MCF 10A (cell line): ENCODE data around the gene MDM2. TPM values are rescaled to one million over a fixed set of nuclear protein-coding genes. Genes with fewer than 3 reads are reported as not detected.

Experiments used
- BruUV-seq: library from RNA; stranded (reverse); fragments of 400-500 nt; replicated peaks from 2 replicates; lab custom pipeline; 2021; lab: Mats Ljungman, UMichigan
- CTCF ChIA-PET: fragments of 300-600 bp; sonication (Branson Sonifier 250); formaldehyde crosslinking; extraction: SDS; loops from one replicate; lab custom pipeline; 2021; ENCODE audit warnings: antibody characterized with exemption, inconsistent platforms; lab: Yijun Ruan, JAX
- POLR2A ChIA-PET: fragments of 300-600, 350-650 bp; sonication (Branson Sonifier 250); formaldehyde crosslinking; extraction: SDS; loops from one replicate; lab custom pipeline; 2020; ENCODE audit warnings: antibody characterized with exemption, inconsistent platforms; lab: Yijun Ruan, JAX
- DNase-seq: peaks from one replicate; pipeline ENCODE4 v3.0.0-alpha.2; 2018; ENCODE audit not compliant: unreplicated experiment
- H3K27ac Mint-ChIP-seq: one replicate; pipeline ENCODE4 v1.8.0; 2022; ENCODE audit warnings: mild to moderate bottlenecking, low read depth, mixed read lengths; ENCODE audit not compliant: unreplicated experiment
- H3K27me3 Mint-ChIP-seq: one replicate; pipeline ENCODE4 v1.8.0; 2022; ENCODE audit warnings: mixed read lengths; ENCODE audit not compliant: insufficient read depth, unreplicated experiment
- H3K36me3 Mint-ChIP-seq: one replicate; pipeline ENCODE4 v1.8.0; 2022; ENCODE audit warnings: mild to moderate bottlenecking, moderate library complexity, mixed read lengths; ENCODE audit not compliant: insufficient read depth, unreplicated experiment
- H3K4me1 Mint-ChIP-seq: one replicate; pipeline ENCODE4 v1.8.0; 2022; ENCODE audit warnings: mixed read lengths; ENCODE audit not compliant: insufficient read depth, unreplicated experiment
- H3K4me3 Mint-ChIP-seq: one replicate; pipeline ENCODE4 v1.8.0; 2022; ENCODE audit warnings: mild to moderate bottlenecking, moderate library complexity, mixed read lengths; ENCODE audit not compliant: unreplicated experiment
- H3K9me3 Mint-ChIP-seq: one replicate; pipeline ENCODE4 v1.8.0; 2022; ENCODE audit warnings: mixed read lengths; ENCODE audit not compliant: unreplicated experiment
- CTCF ChIP-seq: fragments of 200-600 bp; IDR thresholded peaks from one replicate; pipeline ENCODE4 v1.8.0; 2022; ENCODE audit warnings: antibody characterized with exemption, mild to moderate bottlenecking; ENCODE audit not compliant: unreplicated experiment
- intact Hi-C: fragments of 100-400 bp; cut with micrococcal nuclease; formaldehyde crosslinking; loops from 2 replicates; pipeline ENCODE4 v1.14.1; 2022
- total RNA-seq: library from RNA; stranded (reverse); gene quantifications from 2 replicates; pipeline ENCODE4 v1.2.3, GENCODE V29; 2022

The MDM2 gene
- total RNA-seq, 1 experiment from 2014 or later: 383 TPM

- no peak overlapping the region for H3K4me3 Mint-ChIP-seq
- DNase-seq: no peak
- H3K27me3 Mint-ChIP-seq: no peaks in the 10 kb centered on the region
- BruUV-seq: no TSS peak
- no peaks in the 10 kb centered on the region for H3K9me3 Mint-ChIP-seq
- H3K4me1 Mint-ChIP-seq: peaks cover 6% of the 10 kb centered on the region
- no peak for TF ChIP-seq CTCF
- POLR2A ChIA-PET: no interaction called here
- intact Hi-C loops: no loop called here
- no peak overlapping the region for H3K27ac Mint-ChIP-seq
- CTCF ChIA-PET: no interaction called here
- H3K36me3 Mint-ChIP-seq: peaks cover 40% of the 10 kb centered on the region
These were observed 41.3 kb upstream of the MDM2 start for GRCh38 chr12:68766646-68767045.

- Mint-ChIP-seq H3K27ac (no peak overlapping the region), H3K4me1 (peaks cover 2% of the 10 kb centered on the region), H3K4me3 (no peak overlapping the region), H3K9me3 (no peaks in the 10 kb centered on the region), H3K36me3 (peaks cover 40% of the 10 kb centered on the region), H3K27me3 (no peaks in the 10 kb centered on the region)
- ChIA-PET CTCF (no interaction called here), POLR2A (no interaction called here)
- intact Hi-C loops: no loop called here
- BruUV-seq: no TSS peak
- DNase-seq: no peak
- no peak for TF ChIP-seq CTCF
These were observed 40.8 kb upstream of the MDM2 start for GRCh38 chr12:68767191-68767590.

- intact Hi-C loops: no loop called here
- H3K27me3 Mint-ChIP-seq: no peaks in the 10 kb centered on the region
- no peaks in the 10 kb centered on the region for H3K9me3 Mint-ChIP-seq
- peaks cover 30% of the 10 kb centered on the region for H3K36me3 Mint-ChIP-seq
- no peak overlapping the region for H3K27ac Mint-ChIP-seq
- POLR2A ChIA-PET: interaction anchor here (0.7 kb wide), 1 partner anchor 21 kb away, joined by 3 read pairs; no protein-coding TSS in a partner anchor
- no peak for TF ChIP-seq CTCF
- no peak for DNase-seq
- H3K4me1 Mint-ChIP-seq: no peaks in the 10 kb centered on the region
- no peak overlapping the region for H3K4me3 Mint-ChIP-seq
- BruUV-seq: no TSS peak
- CTCF ChIA-PET: interaction anchor here (0.6 kb wide), 1 partner anchor 103 kb away, joined by 3 read pairs; no protein-coding TSS in a partner anchor
These were observed 39.5 kb upstream of the MDM2 start for GRCh38 chr12:68768431-68768939.

DNA sequence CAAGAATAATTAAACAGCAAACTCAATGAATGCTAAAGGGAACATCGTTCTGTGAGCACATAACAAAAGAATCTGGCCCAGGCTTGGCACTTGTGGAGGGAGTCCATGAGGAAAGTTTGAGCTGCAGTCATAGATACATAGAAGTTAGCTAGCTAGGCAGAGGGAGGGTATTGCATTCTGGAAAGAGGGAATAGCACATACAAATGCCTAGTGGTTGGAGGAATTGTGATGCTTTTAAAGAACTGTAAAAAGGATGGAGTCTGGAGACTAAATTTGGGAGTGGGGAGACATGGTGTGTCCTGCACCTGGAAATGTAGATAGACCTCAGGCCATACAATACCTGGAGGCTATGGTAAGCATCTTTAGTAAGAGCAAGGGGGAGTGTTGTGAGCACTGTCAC is 38.0 kb upstream of the MDM2 start:
- POLR2A ChIA-PET: interaction anchor here (0.8 kb wide), 1 partner anchor 30 kb away, joined by 3 read pairs; no protein-coding TSS in a partner anchor
- H3K27ac Mint-ChIP-seq: no peak overlapping the region
- H3K9me3 Mint-ChIP-seq: no peaks in the 10 kb centered on the region
- no peak for TF ChIP-seq CTCF
- no peaks in the 10 kb centered on the region for H3K4me1 Mint-ChIP-seq
- BruUV-seq: no TSS peak
- no peak overlapping the region for H3K4me3 Mint-ChIP-seq
- intact Hi-C loops: no loop called here
- no peaks in the 10 kb centered on the region for H3K27me3 Mint-ChIP-seq
- peaks cover 21% of the 10 kb centered on the region for H3K36me3 Mint-ChIP-seq
- DNase-seq: no peak
- CTCF ChIA-PET: no interaction called here
